HG02642 (cell line): Measurements from ENCODE around the gene DNMT3A.

Experiments used
- ATAC-seq: cut with Tn5 transposase; IDR thresholded peaks from one replicate; pipeline ENCODE4 v1.9.1; 2021; ENCODE audit warnings: mild to moderate bottlenecking; ENCODE audit not compliant: unreplicated experiment, poor library complexity

Gene DNMT3A

DNA sequence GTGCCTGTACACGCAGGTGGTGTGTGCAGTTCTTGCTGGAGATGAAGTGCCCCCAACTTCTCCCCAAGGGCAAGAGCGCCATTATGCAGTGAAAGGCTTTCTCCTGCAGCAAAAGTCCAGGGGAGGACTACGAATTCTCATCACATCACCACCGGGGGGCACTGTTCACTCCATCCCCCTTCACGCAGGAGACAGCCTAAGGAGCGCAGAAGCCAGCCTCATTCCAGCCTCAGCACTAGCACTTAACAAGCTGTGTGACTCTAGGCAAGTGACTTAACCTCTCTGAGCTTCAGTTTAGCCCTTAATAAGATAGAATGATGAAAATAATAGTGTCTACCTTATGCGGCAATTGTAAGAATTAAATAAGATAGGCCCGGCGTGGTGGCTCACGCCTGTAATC, 32.3 kb downstream of the DNMT3A start:
- ATAC-seq = no peak

DNA sequence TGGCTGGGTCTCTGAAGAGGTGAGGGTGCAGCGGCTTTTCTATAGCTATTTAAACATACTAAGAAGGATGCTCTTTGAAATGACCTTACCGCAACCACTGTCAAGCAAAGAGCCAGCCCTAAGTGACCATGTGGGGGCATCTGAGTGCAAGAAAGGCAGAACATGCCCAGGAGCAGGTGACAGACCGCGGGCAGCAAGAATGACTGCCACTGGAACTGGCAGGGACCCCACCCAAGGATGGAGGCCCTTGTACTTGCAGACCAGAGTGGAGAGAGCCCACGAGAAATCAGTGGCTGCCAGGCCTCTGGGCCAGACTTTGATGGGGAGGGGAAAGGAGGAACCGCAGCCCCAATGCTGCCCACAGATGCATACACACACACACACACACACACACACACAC, 33.1 kb downstream of the DNMT3A start:
- ATAC-seq = no peak

DNA sequence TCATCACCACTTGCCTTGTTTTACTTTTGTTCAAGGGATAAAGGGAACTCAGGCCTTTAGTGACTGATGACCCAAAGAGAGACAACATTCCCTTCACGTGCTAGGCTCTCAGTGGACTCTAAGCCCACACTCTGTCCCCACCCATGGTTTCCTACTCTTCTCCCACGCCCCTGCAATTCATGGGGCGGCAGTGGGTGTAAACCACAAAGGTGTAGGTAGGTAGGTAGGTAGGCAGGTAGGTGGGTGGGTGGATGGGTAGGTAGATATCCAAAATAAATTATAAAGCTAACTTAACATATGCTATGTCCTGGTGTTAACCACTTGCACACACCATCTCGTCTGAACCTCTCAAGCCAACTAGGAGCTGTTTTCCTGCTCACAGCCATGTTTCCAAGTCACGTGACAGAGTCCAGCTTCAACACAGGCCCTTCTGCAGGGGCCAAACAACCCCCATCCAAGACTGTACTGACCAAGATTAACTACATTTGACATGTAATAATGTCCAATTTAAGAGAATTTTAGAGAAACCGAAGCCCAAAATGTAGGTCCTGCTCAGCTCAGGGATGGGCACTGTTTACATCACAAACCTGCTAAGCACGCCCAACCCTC, 33.7 kb downstream of the DNMT3A start:
- ATAC-seq = no peak

DNA sequence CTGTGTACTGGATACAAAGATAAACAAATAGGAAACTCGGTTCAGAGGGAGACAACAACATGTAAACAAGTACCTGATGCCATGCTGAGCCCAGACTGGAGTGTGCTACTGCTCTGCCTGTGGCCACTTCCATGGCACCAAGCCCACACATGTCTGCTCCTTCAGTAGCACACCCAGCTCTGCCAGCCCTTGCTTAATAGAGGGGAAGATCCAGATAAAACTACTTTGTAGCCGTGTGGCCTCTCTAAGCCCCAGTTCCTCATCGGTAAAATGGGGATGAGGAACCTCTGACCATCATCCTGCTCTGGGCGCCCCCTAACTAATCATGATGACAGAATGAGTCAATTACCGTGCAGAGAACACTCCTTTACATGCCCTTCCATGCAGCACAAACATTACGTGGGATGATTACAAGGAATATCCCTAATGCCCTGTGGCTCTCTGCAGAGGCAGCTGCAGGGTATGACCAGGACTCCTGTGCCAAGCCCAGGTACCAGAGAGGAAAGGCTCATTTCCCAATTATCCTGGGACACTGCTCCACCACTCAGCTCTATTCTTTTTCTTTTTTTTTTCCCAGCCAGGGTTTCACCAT, 34.9 kb downstream of the DNMT3A start:
- ATAC-seq = no peak

DNA sequence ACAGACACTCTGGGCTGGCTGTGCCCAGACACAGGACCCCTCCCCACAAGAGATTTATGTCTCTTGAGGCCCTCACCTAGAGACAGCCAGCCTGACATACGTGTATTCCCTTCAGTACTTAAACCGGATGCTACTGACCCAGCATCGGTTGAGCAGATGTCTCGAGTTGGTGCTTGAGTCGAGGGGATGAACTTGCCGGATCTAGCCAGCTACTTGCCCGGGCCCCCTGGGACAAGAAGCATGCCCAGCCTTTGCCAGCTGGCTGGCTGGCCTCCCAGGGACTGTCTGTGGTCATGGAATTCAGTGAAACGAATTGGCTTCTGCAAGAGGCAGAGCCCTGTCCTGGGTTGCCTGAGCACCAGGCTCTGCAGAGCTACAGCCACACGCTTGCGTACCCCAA, 36.0 kb downstream of the DNMT3A start:
- ATAC-seq = no peak

DNA sequence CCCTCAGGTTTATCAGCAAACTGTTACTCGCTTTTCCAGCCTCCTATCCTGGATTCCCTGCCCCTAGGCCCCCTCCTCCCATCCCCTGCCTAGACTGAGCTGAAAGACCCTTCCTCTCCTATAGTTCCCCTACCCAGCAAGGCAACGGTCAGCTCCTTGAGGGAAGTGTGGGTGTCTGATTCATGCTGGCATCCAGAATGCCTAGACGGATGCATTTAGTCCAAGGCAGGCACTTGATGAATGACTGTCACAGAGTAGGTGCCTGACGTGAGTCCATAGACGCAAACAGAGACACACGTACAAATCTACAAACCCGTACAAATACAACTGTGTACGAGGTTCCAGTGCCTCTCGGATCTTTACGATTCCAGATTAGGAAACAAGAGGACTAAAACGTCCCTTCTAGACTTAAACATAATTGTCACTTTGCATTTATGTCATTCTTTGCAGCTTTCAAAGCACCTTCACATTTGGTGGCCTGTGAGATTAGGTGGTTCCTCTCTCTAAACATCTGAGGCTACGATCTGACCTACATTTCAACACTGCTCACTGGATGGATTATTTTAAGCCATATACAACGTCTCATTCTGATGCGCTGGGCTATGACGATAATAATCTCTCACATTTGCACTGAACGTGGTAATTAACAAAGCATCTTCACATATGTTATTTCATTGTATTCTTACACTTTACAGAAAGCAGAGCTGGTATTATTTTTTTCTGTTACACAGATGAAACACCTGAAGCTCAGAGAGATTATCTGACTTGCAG, 36.7 kb downstream of the DNMT3A start:
- ATAC-seq = no peak

DNA sequence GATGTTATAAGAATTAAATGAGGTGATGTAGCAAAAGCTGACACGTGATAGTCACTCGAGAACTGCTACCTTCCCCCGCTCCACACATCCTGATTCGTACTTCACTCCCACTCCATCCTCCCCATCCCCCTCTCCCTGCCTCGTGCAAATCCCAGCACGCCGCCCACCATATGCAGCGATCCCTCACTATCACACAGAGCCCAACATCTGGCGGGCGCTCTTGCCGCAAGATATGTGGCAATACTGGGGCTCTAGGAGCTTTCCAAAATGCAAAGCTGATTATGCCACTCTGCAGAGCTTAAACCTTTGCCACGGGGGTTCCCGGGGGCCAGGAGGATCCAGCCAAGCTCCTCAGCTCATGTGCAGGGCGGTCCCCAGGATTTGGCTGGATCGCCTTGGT, 37.4 kb downstream of the DNMT3A start:
- no peak for ATAC-seq

DNA sequence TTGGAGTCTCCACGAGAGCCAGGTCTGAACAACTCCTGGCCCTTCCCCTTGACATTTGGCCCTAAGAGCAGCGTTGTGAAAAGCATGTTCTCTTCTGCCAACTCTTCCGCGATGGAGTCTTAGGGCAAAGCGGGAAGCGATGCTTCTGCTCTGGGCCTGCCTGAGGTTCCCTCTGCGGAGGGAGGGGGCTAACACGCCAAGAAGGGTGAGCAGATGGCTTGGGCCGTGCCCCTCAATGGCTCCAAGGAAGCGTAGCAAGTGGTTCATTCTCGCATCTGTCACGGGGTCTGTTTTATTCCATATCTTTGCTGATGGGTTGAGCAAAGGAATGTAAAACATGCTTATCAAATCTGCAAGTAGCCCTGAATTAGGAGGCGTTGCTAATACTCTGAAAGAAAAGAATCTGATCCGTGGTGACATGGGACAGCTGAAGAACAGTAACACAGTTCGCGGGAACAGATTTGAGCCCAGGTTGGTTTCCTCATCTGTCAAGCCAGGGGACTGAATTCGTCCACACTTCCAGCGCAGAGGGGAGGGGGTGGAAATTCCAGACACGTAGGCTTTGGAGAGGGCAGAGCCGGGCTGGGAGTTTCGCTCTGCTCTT, 38.0 kb downstream of the DNMT3A start:
- no peak for ATAC-seq

DNA sequence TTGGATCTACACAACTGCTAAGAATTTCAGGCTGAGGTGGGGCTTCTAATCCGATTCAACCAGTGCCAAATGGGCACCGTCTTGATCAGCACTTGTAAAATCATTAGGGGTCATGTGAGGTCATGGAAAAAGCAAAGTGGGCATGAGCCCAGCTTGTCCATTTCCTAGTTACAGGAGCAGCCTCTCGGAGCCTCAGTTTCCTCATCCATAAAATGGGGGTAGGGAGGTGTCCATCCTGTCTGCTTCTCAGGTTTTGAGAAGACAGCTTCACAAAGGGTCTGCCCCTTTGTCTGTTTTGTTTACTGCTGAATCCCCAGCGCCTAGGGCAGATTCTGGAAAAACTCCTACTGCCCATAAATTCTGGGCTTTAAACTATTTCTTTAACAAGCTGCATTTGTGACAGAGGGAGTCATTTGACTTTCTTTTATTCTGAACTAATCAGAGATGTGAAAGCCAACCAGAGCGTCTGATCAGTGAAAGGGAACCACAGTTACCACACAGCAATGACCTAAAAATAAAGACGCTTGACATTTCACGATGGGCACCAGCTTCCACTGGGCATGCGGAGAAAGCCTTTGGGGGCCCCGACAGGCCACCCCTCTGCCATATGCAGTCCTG, 38.9 kb downstream of the DNMT3A start:
- ATAC-seq = no peak

DNA sequence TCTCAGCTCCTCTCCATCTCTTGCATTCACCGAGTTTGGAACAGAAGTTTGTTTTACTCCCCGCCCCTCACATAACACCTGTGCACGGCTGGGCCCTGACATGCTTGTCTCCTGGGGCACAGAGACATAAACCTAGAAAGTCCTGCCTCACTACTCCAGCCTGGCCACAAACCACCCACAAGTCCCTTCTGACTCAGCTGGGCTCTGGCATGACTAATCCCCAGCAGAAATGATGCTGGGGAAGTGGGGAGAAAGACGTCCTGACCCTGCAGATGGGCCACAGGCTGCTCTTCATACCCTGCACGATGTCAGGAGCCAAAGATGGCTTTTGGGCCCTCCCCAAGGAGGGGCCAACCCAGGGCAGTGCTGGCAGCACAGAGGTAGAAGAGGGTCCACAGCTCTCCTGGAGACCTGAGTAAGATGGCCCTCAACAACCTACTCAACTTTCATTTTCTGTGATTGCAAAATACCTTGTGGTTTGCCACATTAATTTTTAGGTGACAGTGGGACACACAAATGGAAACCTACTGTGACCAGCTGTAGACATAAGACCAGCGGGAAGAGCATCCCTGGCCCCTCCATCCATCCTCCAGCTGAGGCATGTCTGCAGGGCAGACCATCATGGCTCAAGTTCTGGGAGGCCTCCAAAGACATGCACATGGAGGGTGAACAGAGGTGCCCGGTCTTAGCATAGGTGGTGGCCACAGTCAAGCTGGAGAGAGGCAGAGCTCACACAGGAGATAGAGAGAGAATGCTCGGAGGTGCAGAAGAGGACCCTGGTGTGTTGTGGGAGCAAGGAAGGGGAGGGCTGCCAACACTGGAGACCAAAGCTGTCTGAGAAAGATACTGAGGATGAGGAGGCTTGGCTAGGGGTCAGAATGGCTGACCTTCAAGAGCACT, 40.0 kb downstream of the DNMT3A start:
- peak; percentile 94 for ATAC-seq

DNA sequence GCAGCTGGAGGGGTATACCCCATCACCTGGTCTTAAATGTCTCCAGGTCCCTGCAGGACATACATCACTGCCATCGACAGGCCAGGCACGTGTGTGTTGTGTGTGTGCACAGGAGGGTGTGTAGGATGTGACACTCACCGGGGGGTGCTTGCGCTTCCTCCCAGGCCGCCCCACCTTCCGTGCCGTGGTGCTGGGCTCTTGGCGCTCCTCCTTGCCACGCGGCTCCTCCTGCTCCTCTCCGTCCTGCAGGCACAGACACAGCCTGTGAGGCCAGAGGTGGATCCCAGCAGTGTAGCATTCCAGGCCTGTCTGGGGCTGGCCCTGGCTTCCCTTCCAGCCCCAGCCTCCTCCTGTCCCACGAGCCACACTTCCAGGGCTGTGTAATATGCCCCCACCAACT, 41.7 kb downstream of the DNMT3A start:
- ATAC-seq = no peak

DNA sequence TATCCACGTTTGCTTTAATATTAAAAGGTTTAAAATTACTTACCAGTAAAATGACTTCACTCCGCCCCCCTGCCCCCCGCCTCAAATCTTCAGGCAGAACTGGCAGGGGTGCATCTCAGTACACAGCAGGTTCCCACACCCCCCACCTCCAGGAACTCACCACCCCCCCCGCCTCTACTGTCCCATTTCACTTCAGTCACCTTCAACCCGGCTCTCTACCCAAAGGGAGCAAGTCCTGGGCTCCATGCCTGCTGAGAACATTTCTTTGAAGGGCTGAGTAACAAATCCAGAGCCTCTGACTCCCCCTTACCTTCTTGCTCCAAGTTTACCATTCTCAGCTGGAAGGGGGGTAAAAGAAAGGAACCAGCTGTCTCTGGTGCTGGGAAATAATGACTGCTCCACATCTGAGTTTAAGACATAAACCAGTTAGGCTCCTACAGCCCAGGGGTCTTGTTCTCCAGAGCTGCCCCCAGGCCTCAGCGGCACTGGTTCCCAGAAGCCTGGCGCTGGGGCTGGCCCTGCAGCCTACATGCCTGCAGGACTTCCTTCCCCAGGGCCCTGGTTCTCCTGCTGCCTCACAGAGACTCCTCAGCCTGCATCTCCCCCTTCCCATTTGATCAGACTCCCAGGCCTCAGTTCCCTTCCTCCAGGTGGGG, 42.8 kb downstream of the DNMT3A start:
- ATAC-seq = no peak

DNA sequence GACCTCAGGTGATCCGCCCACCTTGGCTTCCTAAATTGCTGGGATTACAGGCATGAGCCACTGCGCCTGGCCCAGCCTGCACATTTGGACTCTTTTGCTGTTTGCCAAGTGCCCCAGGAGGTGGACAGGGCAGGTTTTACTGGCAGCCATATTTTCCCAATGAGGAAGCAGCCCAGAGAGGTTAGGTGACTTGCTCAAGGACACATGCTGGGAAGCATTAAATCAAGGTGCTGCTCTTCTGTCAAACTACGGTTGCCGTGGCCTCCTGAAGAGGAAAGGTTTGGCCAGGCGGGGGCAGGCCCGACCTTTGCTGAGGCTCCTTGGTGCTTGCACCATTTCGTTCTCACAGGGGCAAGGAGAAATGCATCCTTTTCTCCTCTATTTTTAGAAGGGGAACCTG, 44.0 kb downstream of the DNMT3A start:
- no peak for ATAC-seq

DNA sequence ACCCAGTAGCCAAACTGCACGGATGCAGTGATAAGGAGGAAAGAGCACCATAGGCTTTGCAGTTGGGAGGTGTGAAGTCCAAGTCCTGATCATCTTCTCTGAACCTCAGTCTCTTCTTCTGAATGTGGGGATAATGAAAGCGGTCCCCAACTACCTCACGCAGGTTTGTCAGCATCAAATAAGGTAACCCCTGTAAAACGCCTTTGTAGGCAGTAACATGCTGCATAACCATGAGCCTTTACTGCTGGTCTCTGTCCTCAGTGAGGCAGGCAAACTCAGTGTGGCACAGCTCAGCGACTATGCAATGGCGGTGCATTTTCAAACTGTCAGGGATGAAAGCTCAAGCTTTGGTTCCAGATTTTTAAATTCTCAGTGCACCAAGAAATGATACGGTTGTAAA, 46.1 kb downstream of the DNMT3A start:
- ATAC-seq = no peak

DNA sequence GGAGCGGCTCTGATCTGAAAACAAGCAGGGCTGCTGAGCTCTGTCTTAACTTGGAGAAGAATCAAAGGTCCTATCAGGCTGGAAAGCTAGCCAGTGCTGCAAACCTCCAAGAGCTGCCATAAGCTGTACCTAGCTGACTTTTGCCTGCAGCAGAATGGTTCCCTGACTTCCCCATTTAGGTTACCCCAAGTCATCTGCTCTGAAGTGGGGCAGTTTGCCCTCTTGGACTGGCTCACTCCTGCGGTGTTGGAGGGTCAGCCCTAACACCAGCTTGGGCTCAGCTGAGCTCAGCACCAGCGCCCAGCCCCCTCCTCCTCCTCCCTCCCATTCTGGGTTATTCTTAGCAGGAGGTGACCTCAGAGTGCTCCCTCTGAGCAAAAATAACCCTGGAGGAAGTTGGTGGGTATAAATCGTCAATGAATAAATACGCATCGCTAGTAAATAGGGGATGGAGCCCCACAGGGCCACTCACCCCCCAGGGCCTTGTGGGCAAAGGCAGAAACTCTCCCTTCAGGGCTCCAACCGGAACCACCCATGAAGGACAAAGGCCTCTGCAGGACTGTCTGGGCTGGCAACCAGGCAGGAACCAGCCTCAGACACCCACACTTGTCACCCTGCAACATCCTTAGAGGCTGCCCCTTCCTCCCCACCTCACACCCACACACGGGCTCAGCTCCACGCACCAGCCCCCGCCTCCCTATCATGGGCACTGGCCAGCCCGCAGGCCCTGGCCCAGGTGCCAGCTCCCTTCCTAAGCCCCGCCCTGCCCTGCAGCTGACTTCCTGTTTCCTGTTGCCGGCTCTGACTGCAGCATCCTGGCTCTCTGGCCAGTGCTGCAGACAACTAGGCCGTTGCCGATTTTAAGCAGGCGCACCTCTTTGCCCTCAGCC, 46.9 kb downstream of the DNMT3A start:
- ATAC-seq = peak; percentile 85

DNA sequence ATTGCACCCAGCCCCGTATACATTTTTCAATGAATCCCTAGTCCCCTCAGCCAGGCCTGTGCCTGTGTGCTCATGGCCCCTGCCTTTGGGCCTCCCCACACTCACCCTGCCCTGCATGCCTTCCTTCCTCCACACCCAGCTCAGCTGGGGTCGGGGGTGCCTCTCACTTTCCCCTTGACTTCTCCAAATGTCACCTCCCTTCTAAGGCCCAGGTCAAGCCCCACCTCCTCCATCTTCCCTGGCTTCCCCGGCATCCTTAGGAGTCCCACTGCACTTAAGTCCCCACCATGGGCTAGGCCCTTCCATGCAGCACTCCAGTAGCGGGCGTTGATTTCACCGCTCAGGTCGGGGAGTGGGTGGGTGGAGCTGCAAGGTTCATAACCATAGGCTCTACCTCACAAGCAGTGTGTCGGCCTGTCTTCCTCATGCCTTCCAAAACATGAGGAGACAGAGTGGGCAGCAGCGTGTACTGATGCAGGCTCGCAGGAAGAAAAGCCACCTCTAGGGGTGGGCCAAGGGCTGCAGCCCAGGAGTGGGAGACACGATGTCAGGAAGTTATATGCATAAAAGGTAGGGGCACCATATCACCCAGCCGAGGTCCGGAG, 47.7 kb downstream of the DNMT3A start:
- ATAC-seq = no peak

DNA sequence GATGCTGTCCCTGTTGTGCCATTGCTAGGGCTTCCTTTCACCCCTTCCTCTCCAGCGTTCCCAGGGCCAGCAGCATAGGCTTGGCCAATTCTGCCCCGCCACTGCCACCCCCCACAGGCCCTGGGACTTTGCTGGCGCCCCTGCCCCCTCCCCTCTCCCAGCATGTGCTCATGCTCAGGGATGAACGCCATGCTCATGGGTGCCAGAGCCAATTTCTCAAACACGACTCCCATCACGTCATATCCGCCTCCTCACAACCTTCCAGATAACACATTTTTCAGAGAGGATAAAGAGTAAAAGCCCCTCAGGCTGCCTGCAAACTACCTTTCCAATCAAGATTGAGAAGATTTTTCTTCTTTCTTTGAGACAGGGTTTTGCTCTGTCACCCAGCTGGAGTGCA, 48.6 kb downstream of the DNMT3A start:
- ATAC-seq = no peak

DNA sequence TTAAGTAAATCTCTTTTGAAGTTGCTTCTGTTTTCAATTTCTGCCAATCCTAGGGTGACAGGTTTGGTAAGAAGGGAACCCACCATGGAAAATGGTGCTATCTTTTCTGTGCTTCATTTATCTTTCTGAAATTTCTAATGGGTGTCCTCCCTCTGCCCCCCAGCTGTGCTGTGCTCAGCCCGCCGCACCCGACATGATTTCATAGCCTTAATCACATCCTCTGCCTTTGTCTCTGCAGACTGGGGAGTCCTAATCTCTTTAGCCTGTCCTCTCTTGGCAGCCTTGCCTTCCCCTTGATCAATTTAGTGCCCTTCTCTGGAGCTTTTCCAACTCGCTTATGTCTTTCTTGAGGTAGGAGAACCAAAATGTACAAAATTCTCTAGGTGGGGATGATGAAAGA, 49.3 kb downstream of the DNMT3A start:
- ATAC-seq = no peak
